GM12878 (cell line): Measurements from ENCODE around the gene TRABD2B. TPM values are rescaled to one million over a fixed set of nuclear protein-coding genes. Genes with fewer than 3 reads are reported as not detected.

Experiments
- ATAC-seq: fragments of 200-7000 bp; cut with Tn5 transposase; 3 replicates; pipeline ENCODE4 v1.9.1; 2020; ENCODE audit warnings: mild to moderate bottlenecking, moderate library complexity
- BruUV-seq: library from RNA; stranded (reverse); fragments of 400-500 nt; replicated peaks from 2 replicates; lab custom pipeline; 2021; lab: Mats Ljungman, UMichigan
- CTCF ChIA-PET: fragments of 300-600 bp; sonication (Branson Sonifier 250); formaldehyde crosslinking; extraction: SDS; loops from one replicate; lab custom pipeline; 2021; ENCODE audit warnings: inconsistent platforms; lab: Yijun Ruan, JAX
- POLR2A ChIA-PET: fragments of 350-600 bp; formaldehyde crosslinking; extraction: SDS; loops from one replicate; lab custom pipeline; 2021; ENCODE audit warnings: inconsistent platforms; lab: Charles Lee
- RAD21 ChIA-PET: fragments of 300-600 bp; sonication (Branson Sonifier 250); formaldehyde crosslinking; loops from one replicate; lab custom pipeline; 2023; ENCODE audit warnings: antibody characterized with exemption; ENCODE audit not compliant: unreplicated experiment; lab: Charles Lee
- SMC1A ChIA-PET: fragments of 300-600 bp; sonication (Branson Sonifier 250); formaldehyde crosslinking; loops from one replicate; lab custom pipeline; 2023; ENCODE audit not compliant: unreplicated experiment, uncharacterized antibody; lab: Charles Lee
- DNase-seq: peaks from one replicate; pipeline ENCODE4 v3.0.0-alpha.2; 2011; ENCODE audit warnings: low read depth, low spot score
- FAIRE-seq: peaks from 3 replicates; lab custom pipeline; 2011; peaks lifted over from hg19 to GRCh38; lab: Jason Lieb, UNC
- H2AFZ ChIP-seq: 2 replicates; pipeline ENCODE4 v1.6.0; 2011; ENCODE audit warnings: low read depth, low read length, control low read depth; ENCODE audit not compliant: control insufficient read depth
- H3K27ac ChIP-seq: 2 replicates; pipeline ENCODE4 v1.5.1; 2011; ENCODE audit warnings: control low read depth; ENCODE audit not compliant: control insufficient read depth, insufficient read depth
- H3K27me3 ChIP-seq, 2 experiments: replicated peaks in 1 of 2; 2 replicates each; pipeline versions ENCODE4 v1.6.0 to v1.6.1; 2011; ENCODE audit warnings: low read length in 1 of 2; ENCODE audit not compliant: control insufficient read depth in 2 of 2, insufficient read depth in 2 of 2
- H3K36me3 ChIP-seq, 2 experiments: 2 replicates each; pipeline ENCODE4 v1.5.1; 2011; ENCODE audit warnings: low read length in 1 of 2; ENCODE audit not compliant: control insufficient read depth in 2 of 2, insufficient read depth in 2 of 2
- H3K4me1 ChIP-seq: 2 replicates; pipeline ENCODE4 v1.6.1; 2011; ENCODE audit warnings: mild to moderate bottlenecking, low read length, moderate library complexity, mixed read lengths; ENCODE audit not compliant: control insufficient read depth, insufficient read depth
- H3K4me2 ChIP-seq: 2 replicates; pipeline ENCODE4 v1.6.0; 2011; ENCODE audit warnings: control low read depth; ENCODE audit not compliant: control insufficient read depth, insufficient read depth
- H3K4me3 ChIP-seq: fragments of 200-600 bp; sonication (generic); 2 replicates; pipeline ENCODE4 v1.5.1; 2016
- H3K79me2 ChIP-seq: 2 replicates; pipeline ENCODE4 v1.6.0; 2011; ENCODE audit warnings: low read length; ENCODE audit not compliant: control insufficient read depth, insufficient read depth
- H3K9ac ChIP-seq: 2 replicates; pipeline ENCODE4 v1.8.0; 2011; ENCODE audit warnings: low read length, control low read depth, mixed read lengths; ENCODE audit not compliant: control insufficient read depth, insufficient read depth
- H3K9me3 ChIP-seq: replicated peaks from 3 replicates; pipeline ENCODE4 v1.5.1; 2011; ENCODE audit warnings: mild to moderate bottlenecking, low read length; ENCODE audit not compliant: control insufficient read depth, insufficient read depth
- H4K20me1 ChIP-seq: 2 replicates; pipeline ENCODE4 v1.6.0; 2011; ENCODE audit not compliant: control insufficient read depth, insufficient read depth
- ATF7 ChIP-seq: fragments of 450-650 bp; IDR thresholded peaks from 2 replicates; pipeline ENCODE4 v1.6.1; 2016; ENCODE audit warnings: low read depth, mild to moderate bottlenecking
- CEBPB ChIP-seq, 2 experiments: fragments of 150-350 bp in 1 of 2; IDR thresholded peaks; 2 replicates each; pipeline ENCODE4 v1.6.1; 2012 to 2014; ENCODE audit warnings: low read depth in 2 of 2, low read length in 2 of 2, borderline replicate concordance in 1 of 2, inconsistent platforms in 1 of 2
- ETV6 ChIP-seq, 2 experiments: fragments of 450-650 bp in 1 of 2; IDR thresholded peaks in 1 of 2; conservative IDR thresholded peaks in 1 of 2; 2 replicates each; pipeline ENCODE4 v1.6.1; 2014; ENCODE audit warnings: antibody characterized with exemption in 1 of 2, borderline replicate concordance in 1 of 2, low read depth in 1 of 2, mild to moderate bottlenecking in 1 of 2, moderate library complexity in 1 of 2
- HDAC6 ChIP-seq: fragments of 200-600 bp; sonication (generic); IDR thresholded peaks from one replicate; pipeline ENCODE4 v1.8.0; 2017; ENCODE audit warnings: antibody characterized with exemption; ENCODE audit not compliant: unreplicated experiment
- IKZF1 ChIP-seq: fragments of 450-650 bp; conservative IDR thresholded peaks from 2 replicates; pipeline ENCODE4 v1.6.1; 2017; ENCODE audit warnings: antibody characterized with exemption, mild to moderate bottlenecking
- NFIC ChIP-seq: IDR thresholded peaks from 2 replicates; pipeline ENCODE4 v1.6.1; 2012; ENCODE audit warnings: low read depth, mild to moderate bottlenecking, inconsistent platforms, low read length, moderate library complexity
- NFYA ChIP-seq: IDR thresholded peaks from 2 replicates; pipeline ENCODE4 v1.6.1; 2011; ENCODE audit warnings: low read depth, mild to moderate bottlenecking, low read length, improper control_type of control experiment, borderline replicate concordance
- RBBP5 ChIP-seq: fragments of 200-600 bp; sonication (generic); conservative IDR thresholded peaks from 2 replicates; pipeline ENCODE4 v1.6.1; 2016
- SIN3A ChIP-seq: IDR thresholded peaks from 2 replicates; pipeline ENCODE4 v1.6.1; 2012; ENCODE audit warnings: low read depth, low read length, improper control_type of control experiment
- SIX5 ChIP-seq: IDR thresholded peaks from 2 replicates; pipeline ENCODE4 v1.6.1; 2011; ENCODE audit warnings: mild to moderate bottlenecking, low read depth, low read length, moderate library complexity; ENCODE audit not compliant: severe bottlenecking
- SMAD1 ChIP-seq: fragments of 450-650 bp; IDR thresholded peaks from 2 replicates; pipeline ENCODE4 v1.6.1; 2018; ENCODE audit warnings: mild to moderate bottlenecking, low read depth; ENCODE audit not compliant: partially characterized antibody
- SPI1 ChIP-seq: IDR thresholded peaks from 2 replicates; pipeline ENCODE4 v1.6.1; 2011; ENCODE audit warnings: low read depth, mild to moderate bottlenecking, low read length, moderate library complexity, borderline replicate concordance; ENCODE audit not compliant: insufficient read depth
- SUPT20H ChIP-seq: IDR thresholded peaks from 2 replicates; pipeline ENCODE4 v1.6.1; 2011; ENCODE audit warnings: low read depth, mild to moderate bottlenecking, low read length, moderate library complexity, borderline replicate concordance; ENCODE audit not compliant: control insufficient read depth
- TCF3 ChIP-seq: IDR thresholded peaks from 2 replicates; pipeline ENCODE4 v1.6.1; 2012; ENCODE audit warnings: low read depth, mild to moderate bottlenecking, low read length, borderline replicate concordance; ENCODE audit not compliant: insufficient read depth
- WGBS: methylation state at CpG from one replicate; pipeline ENCODE4 v1.1.6; 2016; ENCODE audit warnings: low lambda C conversion rate; ENCODE audit not compliant: insufficient replicate concordance, insufficient coverage; ENCODE audit errors: missing lambda C conversion rate; 5-methylcytosine and 5-hydroxymethylcytosine counted together
- in situ Hi-C: fragments of 300-500 bp; cut with MboI; formaldehyde crosslinking; loops from 9 replicates; pipeline ENCODE4 v1.14.3; 2018; ENCODE audit warnings: mixed read lengths
- intact Hi-C: fragments of 100-400 bp; cut with micrococcal nuclease; formaldehyde crosslinking; loops from one replicate; pipeline ENCODE4 v1.14.2; 2022; ENCODE audit not compliant: unreplicated experiment
- polyA plus RNA-seq, 11 experiments: library from polyadenylated mRNA; depleted of rRNA in 4 of 11; unstranded in 6 of 11; stranded (reverse) in 5 of 11; fragments of >200 nt; fragmentation: Nextera tagmentation in 4 of 11; fragmentation: Illumina TruSeq in 1 of 11; extraction: Ambion mirVana in 4 of 11; extraction: Trizol in 1 of 11; gene quantifications; 1 replicate in 1 of 11; 2 replicates in 10 of 11; pipeline versions ENCODE4 v1.2.1 to v1.2.3, GENCODE V29; 2011 to 2016; ENCODE audit warnings: inconsistent platforms in 2 of 11, missing spikeins in 2 of 11, low read depth in 1 of 11
- total RNA-seq, 4 experiments: library from RNA; depleted of rRNA in 3 of 4; stranded (reverse); fragments of >200 nt in 3 of 4; fragmentation: Illumina TruSeq in 1 of 4; extraction: Trizol in 1 of 4; gene quantifications; 2 replicates each; pipeline versions ENCODE4 v1.2.1 to v1.2.3, GENCODE V29; 2013 to 2021
- TF ChIP-seq, protein P1 (sequence below): IDR thresholded peaks from 2 replicates; pipeline ENCODE4 v1.6.1; 2012; ENCODE audit warnings: improper control_type of control experiment, low read depth, low read length; ENCODE audit not compliant: insufficient replicate concordance

TRABD2B gene
- total and polyA plus RNA-seq, 10 of the 15 experiments (the other 5 are each of a cell fraction or from before 2014, with no cell fraction given), result not detected

DNA sequence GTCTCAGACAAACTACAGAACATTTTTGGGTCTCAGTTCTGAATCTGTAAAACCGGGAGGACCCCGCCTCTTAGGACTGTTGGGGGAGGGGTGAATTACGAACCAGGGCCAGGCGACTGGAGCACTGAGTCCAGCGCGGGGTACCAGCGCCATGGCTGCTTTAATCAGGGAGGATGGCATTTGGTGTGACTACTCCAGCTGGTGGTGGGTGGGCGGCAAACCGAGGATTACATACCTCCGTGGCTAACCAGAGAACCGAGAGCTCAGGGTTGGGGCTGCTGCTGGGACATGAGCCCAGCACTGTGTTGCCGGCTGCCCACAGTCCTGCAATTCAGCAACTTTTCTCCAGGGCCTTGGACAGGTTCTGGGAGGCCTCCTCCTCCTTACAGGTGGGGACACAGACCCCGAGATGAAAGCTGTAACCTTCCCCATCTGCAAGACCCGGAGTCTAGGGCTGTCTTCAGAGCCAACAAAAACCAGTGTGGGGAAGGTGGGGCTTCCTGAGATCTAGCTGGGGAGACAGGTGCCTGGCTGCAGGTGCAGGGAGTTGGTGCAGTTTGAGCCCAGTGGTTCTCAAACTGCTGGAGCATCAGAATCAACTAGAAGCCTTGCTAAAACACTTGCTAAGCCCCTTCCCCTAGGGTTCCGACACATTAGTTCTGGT, 285.9 kb downstream of the TRABD2B start:
- Histone ChIP-seq H3K4me1 (no peaks in the 10 kb centered on the region), H3K36me3 (no peaks in the 10 kb centered on the region), H3K79me2 (no peaks in the 10 kb centered on the region), H3K27ac (no peak overlapping the region), H3K9me3 (no peaks in the 10 kb centered on the region), H4K20me1 (no peaks in the 10 kb centered on the region; the same call in 1 of the 2 replicates), H3K9ac (no peak overlapping the region), H3K27me3 (peaks cover 13 to 17% of the 10 kb centered on the region in 2 experiments), H3K4me2 (no peak overlapping the region), H3K4me3 (no peak overlapping the region), H2AFZ (no peak overlapping the region)
- SMC1A ChIA-PET, result interaction anchor here (0.9 to 1.4 kb wide), 2 partner anchors 274 to 321 kb away, joined by 3 to 5 read pairs; no protein-coding TSS in a partner anchor
- FAIRE-seq (no peak), DNase-seq (no peak), ATAC-seq (no peak)
- TF ChIP-seq ETV6 (conservative IDR thresholded peaks at IDR 0.05 in 1 of 2, IDR thresholded peaks at IDR 0.05 in 1 of 2; ENCODE audit: borderline replicate concordance in 1 of 2, low read depth in 1 of 2), result no peak
- no peak for TF ChIP-seq SIX5
- no peak for TF ChIP-seq ATF7
- no peak for TF ChIP-seq IKZF1
- TF ChIP-seq SPI1, result no peak
- no peak for TF ChIP-seq CEBPB (IDR thresholded peaks at IDR 0.05; ENCODE audit: borderline replicate concordance in 1 of 2, low read depth in 2 of 2, low read length in 2 of 2)
- TF ChIP-seq HDAC6, result no peak
- no peak for TF ChIP-seq SMAD1
- TF ChIP-seq, protein P1, sequence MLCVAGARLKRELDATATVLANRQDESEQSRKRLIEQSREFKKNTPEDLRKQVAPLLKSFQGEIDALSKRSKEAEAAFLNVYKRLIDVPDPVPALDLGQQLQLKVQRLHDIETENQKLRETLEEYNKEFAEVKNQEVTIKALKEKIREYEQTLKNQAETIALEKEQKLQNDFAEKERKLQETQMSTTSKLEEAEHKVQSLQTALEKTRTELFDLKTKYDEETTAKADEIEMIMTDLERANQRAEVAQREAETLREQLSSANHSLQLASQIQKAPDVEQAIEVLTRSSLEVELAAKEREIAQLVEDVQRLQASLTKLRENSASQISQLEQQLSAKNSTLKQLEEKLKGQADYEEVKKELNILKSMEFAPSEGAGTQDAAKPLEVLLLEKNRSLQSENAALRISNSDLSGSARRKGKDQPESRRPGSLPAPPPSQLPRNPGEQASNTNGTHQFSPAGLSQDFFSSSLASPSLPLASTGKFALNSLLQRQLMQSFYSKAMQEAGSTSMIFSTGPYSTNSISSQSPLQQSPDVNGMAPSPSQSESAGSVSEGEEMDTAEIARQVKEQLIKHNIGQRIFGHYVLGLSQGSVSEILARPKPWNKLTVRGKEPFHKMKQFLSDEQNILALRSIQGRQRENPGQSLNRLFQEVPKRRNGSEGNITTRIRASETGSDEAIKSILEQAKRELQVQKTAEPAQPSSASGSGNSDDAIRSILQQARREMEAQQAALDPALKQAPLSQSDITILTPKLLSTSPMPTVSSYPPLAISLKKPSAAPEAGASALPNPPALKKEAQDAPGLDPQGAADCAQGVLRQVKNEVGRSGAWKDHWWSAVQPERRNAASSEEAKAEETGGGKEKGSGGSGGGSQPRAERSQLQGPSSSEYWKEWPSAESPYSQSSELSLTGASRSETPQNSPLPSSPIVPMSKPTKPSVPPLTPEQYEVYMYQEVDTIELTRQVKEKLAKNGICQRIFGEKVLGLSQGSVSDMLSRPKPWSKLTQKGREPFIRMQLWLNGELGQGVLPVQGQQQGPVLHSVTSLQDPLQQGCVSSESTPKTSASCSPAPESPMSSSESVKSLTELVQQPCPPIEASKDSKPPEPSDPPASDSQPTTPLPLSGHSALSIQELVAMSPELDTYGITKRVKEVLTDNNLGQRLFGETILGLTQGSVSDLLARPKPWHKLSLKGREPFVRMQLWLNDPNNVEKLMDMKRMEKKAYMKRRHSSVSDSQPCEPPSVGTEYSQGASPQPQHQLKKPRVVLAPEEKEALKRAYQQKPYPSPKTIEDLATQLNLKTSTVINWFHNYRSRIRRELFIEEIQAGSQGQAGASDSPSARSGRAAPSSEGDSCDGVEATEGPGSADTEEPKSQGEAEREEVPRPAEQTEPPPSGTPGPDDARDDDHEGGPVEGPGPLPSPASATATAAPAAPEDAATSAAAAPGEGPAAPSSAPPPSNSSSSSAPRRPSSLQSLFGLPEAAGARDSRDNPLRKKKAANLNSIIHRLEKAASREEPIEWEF, result no peak
- no peak for TF ChIP-seq NFIC
- TF ChIP-seq SUPT20H, result no peak
- TF ChIP-seq NFYA, result no peak
- TF ChIP-seq SIN3A, result no peak
- TF ChIP-seq TCF3, result no peak
- no peak for TF ChIP-seq RBBP5
- no TSS peak for BruUV-seq
- POLR2A ChIA-PET, result interaction anchor here (1.1 kb wide), 1 partner anchor 15 kb away, joined by 4 read pairs; no protein-coding TSS in a partner anchor
- CTCF ChIA-PET, result interaction anchor here (0.6 to 3.0 kb wide), 11 partner anchors 7 to 533 kb away, joined by 3 to 20 read pairs (median 6); partner anchors contain the start of gene FOXD2
- WGBS, result 42% methylated on average over 15 of the region's 15 CpGs
- intact Hi-C loops, result loop anchor here (5.0 to 10.0 kb wide), 2 partner anchors 187 to 519 kb away; partner anchors contain the start of gene PDZK1IP1
- RAD21 ChIA-PET, result interaction anchor here (0.9 to 2.0 kb wide), 4 partner anchors 262 to 323 kb away, joined by 3 to 16 read pairs (median 3); no protein-coding TSS in a partner anchor
- in situ Hi-C loops, result loop anchor here (5.0 kb wide), 2 partner anchors 279 to 324 kb away; no protein-coding TSS in a partner anchor
